ENCODE results near the gene GRAMD1B.
"Not testable (repeated sequence)": the region's sequence is repeated elsewhere in the genome, so short reads cannot be mapped to it uniquely, and the experiment has no call there.

Gene GRAMD1B

GRCh38 chr11:123650901-123651300, 220.8 kb downstream of the GRAMD1B start:
- peaks cover 5% of the 10 kb centered on the region for H3K27me3 ChIP-seq (ENCODE audit: control insufficient read depth, insufficient read depth, low read length)

GRCh38 chr11:123652599-123652998, 222.5 kb downstream of the GRAMD1B start:
- Histone ChIP-seq H3K9ac (ENCODE audit: low read length) (no peak overlapping the region), H3K27ac (ENCODE audit: low read depth, low read length) (no peak overlapping the region), H3K27me3 (ENCODE audit: control insufficient read depth, insufficient read depth, low read length) (peaks cover 5% of the 10 kb centered on the region), H3K4me1 (ENCODE audit: control insufficient read depth, insufficient read depth, low read length) (no peaks in the 10 kb centered on the region), H3K4me3 (ENCODE audit: low read length) (no peak overlapping the region), H3K36me3 (ENCODE audit: control insufficient read depth, insufficient read depth, low read length) (no peaks in the 10 kb centered on the region)

More at GRCh38 chr11:123650901-123651300, 220.8 kb downstream of the GRAMD1B start:
- Histone ChIP-seq H3K9ac (ENCODE audit: low read length) (no peak overlapping the region), H3K4me3 (ENCODE audit: low read length) (no peak overlapping the region), H3K27ac (ENCODE audit: low read depth, low read length) (no peak overlapping the region), H3K4me1 (ENCODE audit: control insufficient read depth, insufficient read depth, low read length) (no peaks in the 10 kb centered on the region), H3K36me3 (ENCODE audit: control insufficient read depth, insufficient read depth, low read length) (no peaks in the 10 kb centered on the region)

GRCh38 chr11:123653483-123653826, 223.4 kb downstream of the GRAMD1B start:
- Histone ChIP-seq H3K27ac (ENCODE audit: low read depth, low read length) (no peak overlapping the region), H3K4me1 (ENCODE audit: control insufficient read depth, insufficient read depth, low read length) (no peaks in the 10 kb centered on the region), H3K27me3 (ENCODE audit: control insufficient read depth, insufficient read depth, low read length) (peaks cover 5% of the 10 kb centered on the region), H3K4me3 (ENCODE audit: low read length) (peak overlapping the region; percentile 65), H3K9ac (ENCODE audit: low read length) (no peak overlapping the region), H3K36me3 (ENCODE audit: control insufficient read depth, insufficient read depth, low read length) (no peaks in the 10 kb centered on the region)

GRCh38 chr11:123653827-123654565, 223.9 kb downstream of the GRAMD1B start:
- Histone ChIP-seq H3K9ac (ENCODE audit: low read length) (no peak overlapping the region), H3K4me3 (ENCODE audit: low read length) (peak overlapping the region; percentile 65), H3K27ac (ENCODE audit: low read depth, low read length) (no peak overlapping the region), H3K27me3 (ENCODE audit: control insufficient read depth, insufficient read depth, low read length) (peaks cover 5% of the 10 kb centered on the region), H3K4me1 (ENCODE audit: control insufficient read depth, insufficient read depth, low read length) (no peaks in the 10 kb centered on the region), H3K36me3 (ENCODE audit: control insufficient read depth, insufficient read depth, low read length) (no peaks in the 10 kb centered on the region)

- H3K27me3 ChIP-seq (ENCODE audit: control insufficient read depth, insufficient read depth, low read length) = peaks cover 5% of the 10 kb centered on the region
These were observed 224.6 kb downstream of the GRAMD1B start, which contains the start of gene SCN3B for GRCh38 chr11:123654566-123655081. SCN3B (minus strand) TSS chr11:123654624; CDS start chr11:123653801, 823 bp downstream.

GRCh38 chr11:123659311-123659710, 229.2 kb downstream of the GRAMD1B start:
- Histone ChIP-seq H3K9ac (ENCODE audit: low read length) (no peak overlapping the region), H3K27ac (ENCODE audit: low read depth, low read length) (no peak overlapping the region), H3K36me3 (ENCODE audit: control insufficient read depth, insufficient read depth, low read length) (no peaks in the 10 kb centered on the region), H3K4me1 (ENCODE audit: control insufficient read depth, insufficient read depth, low read length) (no peaks in the 10 kb centered on the region), H3K27me3 (ENCODE audit: control insufficient read depth, insufficient read depth, low read length) (no peaks in the 10 kb centered on the region), H3K4me3 (ENCODE audit: low read length) (no peak overlapping the region)

More at GRCh38 chr11:123654566-123655081, 224.6 kb downstream of the GRAMD1B start, which contains the start of gene SCN3B:
- H3K4me3 ChIP-seq (ENCODE audit: low read length) = peak within 1 kb of the TSS; percentile 65
- H3K27ac ChIP-seq (ENCODE audit: low read depth, low read length) = peak within 1 kb of the TSS; percentile 36
- H3K36me3 ChIP-seq (ENCODE audit: control insufficient read depth, insufficient read depth, low read length) = no peaks in the 10 kb centered on the region
- H3K9ac ChIP-seq (ENCODE audit: low read length) = no peak within 1 kb of the TSS
- H3K4me1 ChIP-seq (ENCODE audit: control insufficient read depth, insufficient read depth, low read length) = no peaks in the 10 kb centered on the region

- not testable (repeated sequence) for H3K27ac ChIP-seq (ENCODE audit: low read depth, low read length); H3K9ac ChIP-seq (ENCODE audit: low read length); H3K4me3 ChIP-seq (ENCODE audit: low read length); H3K4me1 ChIP-seq (ENCODE audit: control insufficient read depth, insufficient read depth, low read length); H3K27me3 ChIP-seq (ENCODE audit: control insufficient read depth, insufficient read depth, low read length); H3K36me3 ChIP-seq (ENCODE audit: control insufficient read depth, insufficient read depth, low read length)
These were observed 229.9 kb downstream of the GRAMD1B start for GRCh38 chr11:123659965-123660364.

- Histone ChIP-seq H3K36me3 (ENCODE audit: control insufficient read depth, insufficient read depth, low read length) (no peaks in the 10 kb centered on the region), H3K4me1 (ENCODE audit: control insufficient read depth, insufficient read depth, low read length) (no peaks in the 10 kb centered on the region), H3K9ac (ENCODE audit: low read length) (no peak overlapping the region), H3K27ac (ENCODE audit: low read depth, low read length) (no peak overlapping the region), H3K4me3 (ENCODE audit: low read length) (no peak overlapping the region), H3K27me3 (ENCODE audit: control insufficient read depth, insufficient read depth, low read length) (no peaks in the 10 kb centered on the region)
These were observed 235.2 kb downstream of the GRAMD1B start for GRCh38 chr11:123665306-123665705.

GRCh38 chr11:123670081-123670480, 240.0 kb downstream of the GRAMD1B start:
- H3K4me3 ChIP-seq (ENCODE audit: low read length) = no peak overlapping the region
- H3K4me1 ChIP-seq (ENCODE audit: control insufficient read depth, insufficient read depth, low read length) = no peaks in the 10 kb centered on the region
- H3K9ac ChIP-seq (ENCODE audit: low read length) = no peak overlapping the region
- no peak overlapping the region for H3K27ac ChIP-seq (ENCODE audit: low read depth, low read length)
- no peaks in the 10 kb centered on the region for H3K27me3 ChIP-seq (ENCODE audit: control insufficient read depth, insufficient read depth, low read length)
- no peaks in the 10 kb centered on the region for H3K36me3 ChIP-seq (ENCODE audit: control insufficient read depth, insufficient read depth, low read length)

- Histone ChIP-seq H3K4me3 (ENCODE audit: low read length) (no peak overlapping the region), H3K4me1 (ENCODE audit: control insufficient read depth, insufficient read depth, low read length) (no peaks in the 10 kb centered on the region), H3K27ac (ENCODE audit: low read depth, low read length) (no peak overlapping the region), H3K36me3 (ENCODE audit: control insufficient read depth, insufficient read depth, low read length) (no peaks in the 10 kb centered on the region), H3K27me3 (ENCODE audit: control insufficient read depth, insufficient read depth, low read length) (no peaks in the 10 kb centered on the region), H3K9ac (ENCODE audit: low read length) (no peak overlapping the region)
These were observed 241.5 kb downstream of the GRAMD1B start for GRCh38 chr11:123671534-123671933.

- no peak overlapping the region for H3K27ac ChIP-seq (ENCODE audit: low read depth, low read length)
- no peaks in the 10 kb centered on the region for H3K36me3 ChIP-seq (ENCODE audit: control insufficient read depth, insufficient read depth, low read length)
- H3K4me1 ChIP-seq (ENCODE audit: control insufficient read depth, insufficient read depth, low read length) = no peaks in the 10 kb centered on the region
- no peak overlapping the region for H3K4me3 ChIP-seq (ENCODE audit: low read length)
- H3K27me3 ChIP-seq (ENCODE audit: control insufficient read depth, insufficient read depth, low read length) = no peaks in the 10 kb centered on the region
- H3K9ac ChIP-seq (ENCODE audit: low read length) = no peak overlapping the region
These were observed 242.5 kb downstream of the GRAMD1B start for GRCh38 chr11:123672568-123672967.

- no peak overlapping the region for H3K4me3 ChIP-seq (ENCODE audit: low read length)
- H3K9ac ChIP-seq (ENCODE audit: low read length) = no peak overlapping the region
- H3K27me3 ChIP-seq (ENCODE audit: control insufficient read depth, insufficient read depth, low read length) = no peaks in the 10 kb centered on the region
- no peaks in the 10 kb centered on the region for H3K4me1 ChIP-seq (ENCODE audit: control insufficient read depth, insufficient read depth, low read length)
- H3K36me3 ChIP-seq (ENCODE audit: control insufficient read depth, insufficient read depth, low read length) = no peaks in the 10 kb centered on the region
- no peak overlapping the region for H3K27ac ChIP-seq (ENCODE audit: low read depth, low read length)
These were observed 244.2 kb downstream of the GRAMD1B start for GRCh38 chr11:123674297-123674696.

All from rectal smooth muscle tissue (tissue), 1 donor.